H1 (cell line): Measurements from ENCODE around the gene MMP11. TPM values are rescaled to one million over a fixed set of nuclear protein-coding genes. Genes with fewer than 3 reads are reported as not detected.
A peak's percentile ranks its signal among the peaks of the same experiment; 100 is the strongest.

Source experiments
- CTCF ChIA-PET: fragments of 300-600 bp; sonication (Branson Sonifier 250); formaldehyde crosslinking; loops from one replicate; lab custom pipeline; 2021; ENCODE audit not compliant: partially characterized antibody; lab: Charles Lee
- POLR2A ChIA-PET: fragments of 300-600 bp; sonication (Branson Sonifier 250); formaldehyde crosslinking; loops from one replicate; lab custom pipeline; 2021; ENCODE audit warnings: inconsistent platforms; ENCODE audit not compliant: partially characterized antibody; lab: Charles Lee
- DNase-seq, 2 experiments: peaks; one replicate each; pipeline versions ENCODE4 v3.0.0 to v3.0.0-alpha.2; 2010 to 2022; ENCODE audit warnings: low spot score in 2 of 2, low read depth in 1 of 2, mixed read lengths in 1 of 2
- FAIRE-seq: peaks from 2 replicates; lab custom pipeline; 2011; peaks lifted over from hg19 to GRCh38; lab: Jason Lieb, UNC
- H2AFZ ChIP-seq: 2 replicates; pipeline ENCODE4 v1.8.1; 2012; ENCODE audit warnings: low read length, inconsistent platforms
- H2AK5ac ChIP-seq: 2 replicates; pipeline ENCODE4 v1.6.1; 2013; ENCODE audit warnings: low read depth, low read length
- H2BK120ac ChIP-seq: replicated peaks from 2 replicates; pipeline ENCODE3; 2013; ENCODE audit warnings: low read depth, low read length, inconsistent platforms
- H2BK12ac ChIP-seq: 2 replicates; pipeline ENCODE4 v1.6.1; 2013; ENCODE audit warnings: low read depth, low read length
- H2BK15ac ChIP-seq: 2 replicates; pipeline ENCODE4 v1.6.1; 2013; ENCODE audit warnings: low read length
- H2BK20ac ChIP-seq: 2 replicates; pipeline ENCODE4 v1.6.1; 2013; ENCODE audit warnings: low read length
- H2BK5ac ChIP-seq: 2 replicates; pipeline ENCODE4 v1.6.1; 2013; ENCODE audit warnings: low read depth, low read length
- H3K14ac ChIP-seq: 2 replicates; pipeline ENCODE4 v1.6.1; 2013; ENCODE audit warnings: inconsistent platforms; ENCODE audit not compliant: insufficient read length
- H3K18ac ChIP-seq: 2 replicates; pipeline ENCODE4 v1.6.1; 2013; ENCODE audit warnings: low read length; ENCODE audit errors: extremely low read depth
- H3K23ac ChIP-seq: 2 replicates; pipeline ENCODE4 v1.6.1; 2013; ENCODE audit warnings: inconsistent platforms; ENCODE audit not compliant: insufficient read length
- H3K23me2 ChIP-seq: 2 replicates; pipeline ENCODE4 v1.6.1; 2013; ENCODE audit warnings: low read depth, low read length
- H3K27ac ChIP-seq: 2 replicates; pipeline ENCODE4 v1.6.1; 2011; ENCODE audit warnings: low read depth, low read length, inconsistent platforms
- H3K27me3 ChIP-seq, 4 experiments: replicated peaks in 1 of 4; 1 replicate in 1 of 4; 2 replicates in 3 of 4; pipeline versions ENCODE4 v1.6.1 to v1.8.1; 2011 to 2013; ENCODE audit warnings: low read length in 3 of 4, mild to moderate bottlenecking in 3 of 4, inconsistent platforms in 2 of 4, mixed read lengths in 2 of 4, moderate library complexity in 1 of 4; ENCODE audit not compliant: control insufficient read depth in 3 of 4, insufficient read depth in 3 of 4; ENCODE audit errors: extremely low read depth in 1 of 4
- H3K36me3 ChIP-seq, 4 experiments: 2 replicates each; pipeline versions ENCODE4 v1.6.1 to v1.8.1; 2011 to 2013; ENCODE audit warnings: mild to moderate bottlenecking in 4 of 4, low read length in 3 of 4, moderate library complexity in 2 of 4, control low read depth in 1 of 4, inconsistent platforms in 1 of 4; ENCODE audit not compliant: insufficient read depth in 4 of 4, control insufficient read depth in 2 of 4
- H3K4ac ChIP-seq: replicated peaks from 2 replicates; pipeline ENCODE3; 2013; ENCODE audit warnings: low read length, low read depth, mixed read lengths, inconsistent platforms; ENCODE audit not compliant: insufficient read length
- H3K4me1 ChIP-seq, 4 experiments: replicated peaks in 1 of 4; 1 replicate in 1 of 4; 2 replicates in 3 of 4; pipeline versions ENCODE4 v1.6.1 to v1.8.1; 2011 to 2013; ENCODE audit warnings: low read length in 3 of 4, inconsistent platforms in 2 of 4, mixed read lengths in 1 of 4; ENCODE audit not compliant: insufficient read depth in 4 of 4, control insufficient read depth in 3 of 4
- H3K4me2 ChIP-seq, 2 experiments: 2 replicates each; pipeline versions ENCODE4 v1.6.1 to v1.8.1; 2011 to 2013; ENCODE audit warnings: low read depth in 2 of 2, low read length in 2 of 2, control low read depth in 1 of 2, inconsistent platforms in 1 of 2, mild to moderate bottlenecking in 1 of 2; ENCODE audit not compliant: insufficient read depth in 1 of 2
- H3K4me3 ChIP-seq, 4 experiments: fragments of 200-600, 300-600 bp in 1 of 4; sonication (generic), shearing (Covaris generic), sonication (Bioruptor Twin) in 1 of 4; 2 replicates each; pipeline versions ENCODE4 v1.5.1 to v1.8.1; 2011 to 2016; ENCODE audit warnings: low read length in 4 of 4, low read depth in 3 of 4, control low read depth in 2 of 4, inconsistent platforms in 2 of 4, mild to moderate bottlenecking in 2 of 4, mixed read lengths in 1 of 4, moderate library complexity in 1 of 4; ENCODE audit not compliant: insufficient read depth in 2 of 4; ENCODE audit errors: extremely low read depth in 1 of 4
- H3K56ac ChIP-seq: replicated peaks from 2 replicates; pipeline ENCODE3; 2013; ENCODE audit warnings: low read depth, mild to moderate bottlenecking, mixed read lengths, low read length, inconsistent platforms; ENCODE audit not compliant: insufficient read length
- H3K79me1 ChIP-seq: 2 replicates; pipeline ENCODE4 v1.6.1; 2013; ENCODE audit warnings: low read depth, low read length, control low read depth
- H3K79me2 ChIP-seq, 2 experiments: 2 replicates each; pipeline versions ENCODE4 v1.6.1 to v1.8.1; 2012 to 2013; ENCODE audit warnings: low read length in 2 of 2, mild to moderate bottlenecking in 2 of 2, inconsistent platforms in 1 of 2; ENCODE audit not compliant: insufficient read depth in 2 of 2, control insufficient read depth in 1 of 2
- H3K9ac ChIP-seq, 4 experiments: replicated peaks in 1 of 4; 1 replicate in 1 of 4; 2 replicates in 3 of 4; pipeline versions ENCODE4 v1.6.1 to v1.8.1; 2011 to 2013; ENCODE audit warnings: low read depth in 3 of 4, low read length in 3 of 4, control low read depth in 2 of 4, mild to moderate bottlenecking in 2 of 4, moderate library complexity in 2 of 4, inconsistent platforms in 1 of 4; ENCODE audit errors: extremely low read depth in 1 of 4
- H3K9me3 ChIP-seq, 2 experiments: 2 replicates each; pipeline versions ENCODE4 v1.6.1 to v1.8.1; 2012 to 2013; ENCODE audit warnings: mild to moderate bottlenecking in 2 of 2, moderate library complexity in 2 of 2, control low read depth in 1 of 2, inconsistent platforms in 1 of 2, low read depth in 1 of 2, low read length in 1 of 2, mixed read lengths in 1 of 2; ENCODE audit not compliant: insufficient read depth in 2 of 2
- H4K20me1 ChIP-seq, 2 experiments: replicated peaks in 1 of 2; 2 replicates each; pipeline versions ENCODE3 to v1.8.1; 2011 to 2013; ENCODE audit warnings: inconsistent platforms in 2 of 2, low read length in 2 of 2, mild to moderate bottlenecking in 1 of 2; ENCODE audit not compliant: insufficient read depth in 2 of 2, control insufficient read depth in 1 of 2
- H4K5ac ChIP-seq: 2 replicates; pipeline ENCODE4 v1.6.1; 2013; ENCODE audit warnings: low read length, low read depth, mixed read lengths, inconsistent platforms; ENCODE audit not compliant: insufficient read length
- H4K8ac ChIP-seq: 2 replicates; pipeline ENCODE4 v1.8.0; 2013; ENCODE audit warnings: mild to moderate bottlenecking, moderate library complexity, low read length, inconsistent platforms; ENCODE audit not compliant: insufficient read depth; ENCODE audit errors: extremely low read depth
- H4K91ac ChIP-seq: replicated peaks from 2 replicates; pipeline ENCODE3; 2013; ENCODE audit warnings: low read length, mixed read lengths, inconsistent platforms; ENCODE audit not compliant: insufficient read length
- ASH2L ChIP-seq: fragments of 200-600, 300-600 bp; sonication (generic); IDR thresholded peaks from one replicate; pipeline ENCODE4 v1.7.1; 2017; ENCODE audit warnings: low read length
- BACH1 ChIP-seq: IDR thresholded peaks from 2 replicates; pipeline ENCODE4 v1.6.1; 2012; ENCODE audit warnings: low read length, improper control_type of control experiment
- CREB1 ChIP-seq: IDR thresholded peaks from 2 replicates; pipeline ENCODE4 v1.6.1; 2012; ENCODE audit warnings: inconsistent platforms
- GTF2F1 ChIP-seq: IDR thresholded peaks from 2 replicates; pipeline ENCODE4 v1.6.1; 2012; ENCODE audit warnings: low read depth, low read length, improper control_type of control experiment, borderline replicate concordance
- KDM1A ChIP-seq: fragments of 200-600, 300-600 bp; sonication (generic); IDR thresholded peaks from 2 replicates; pipeline ENCODE4 v1.7.1; 2016; ENCODE audit warnings: mild to moderate bottlenecking, low read length, borderline replicate concordance
- MAX ChIP-seq: IDR thresholded peaks from 2 replicates; pipeline ENCODE4 v1.6.1; 2012; ENCODE audit warnings: inconsistent platforms
- TAF7 ChIP-seq: optimal IDR thresholded peaks from 2 replicates; pipeline ENCODE3; 2011; ENCODE audit warnings: low read depth, mild to moderate bottlenecking, inconsistent platforms, low read length, moderate library complexity, borderline replicate concordance
- TCF12 ChIP-seq: IDR thresholded peaks from 2 replicates; pipeline ENCODE4 v1.6.1; 2011; ENCODE audit warnings: low read depth, mild to moderate bottlenecking, low read length
- WGBS, 2 experiments: shearing (Covaris generic) in 1 of 2; methylation state at CpG; one replicate each; pipeline versions ENCODE4 v1.1.6 to v1.1.7; 2013 to 2015; ENCODE audit warnings: low lambda C conversion rate in 2 of 2, mixed read lengths in 2 of 2, inconsistent platforms in 1 of 2, low coverage in 1 of 2, missing lambda C conversion rate in 1 of 2; ENCODE audit not compliant: insufficient replicate concordance in 2 of 2, insufficient coverage in 1 of 2, insufficient read length in 1 of 2; ENCODE audit errors: extremely low coverage in 1 of 2, missing lambda C conversion rate in 1 of 2; 5-methylcytosine and 5-hydroxymethylcytosine counted together
- long read RNA-seq, 2 experiments: library from RNA in 1 of 2; library from capped mRNA in 1 of 2; stranded (forward); transcript quantifications; one replicate each; pipeline ENCODE4 v2.0.0, GENCODE V29; 2021; ENCODE audit warnings: inconsistent platforms in 1 of 2
- polyA minus RNA-seq, 3 experiments: library from RNA; depleted of rRNA, polyadenylated mRNA; stranded (reverse); fragments of >200 nt; gene quantifications; 1 replicate in 2 of 3; 2 replicates in 1 of 3; pipeline ENCODE4 v1.2.3, GENCODE V29; 2011
- polyA plus RNA-seq, 7 experiments: library from polyadenylated mRNA; depleted of rRNA in 3 of 7; stranded (reverse) in 5 of 7; unstranded in 2 of 7; fragments of >200 nt in 5 of 7; fragments of 200-250 nt in 2 of 7; gene quantifications; 1 replicate in 5 of 7; 2 replicates in 1 of 7; 4 replicates in 1 of 7; pipeline versions ENCODE4 v1.2.1 to v1.2.3, GENCODE V29; 2011 to 2013; ENCODE audit warnings: missing spikeins in 2 of 7, mixed read lengths in 2 of 7
- total RNA-seq: library from RNA; stranded (reverse); fragmentation: NEBNext Ultra II Directional; extraction: Animal tissue kit (Norgen Biotek cat#: 25700); gene quantifications from 2 replicates; pipeline ENCODE4 v1.2.1, GENCODE V29; 2021

Gene MMP11
- total RNA-seq (9.6 and 10.2 TPM in 2 replicates), polyA plus RNA-seq (2011; rRNA removed) (18.3 and 29.7 TPM in 2 replicates), polyA minus RNA-seq (2011; rRNA and poly(A)+ RNA removed) (11.1 and 12.8 TPM in 2 replicates)
- 18.5 TPM for polyA plus RNA-seq (2011; cell fraction: cytosol; rRNA removed)
- polyA plus RNA-seq (2011; cell fraction: nucleus; rRNA removed): 34.3 TPM
- 5.6 to 13.4 TPM (median 10.3 TPM) in 4 replicates for polyA plus RNA-seq (2012, experiment 1 of 2)
- polyA plus RNA-seq (2012, experiment 2 of 2): 9.7 TPM
- 7.1 TPM for polyA plus RNA-seq (2013, experiment 1 of 2)
- polyA plus RNA-seq (2013, experiment 2 of 2): 7.1 TPM
- 6.0 TPM for polyA minus RNA-seq (2011; cell fraction: cytosol; rRNA and poly(A)+ RNA removed)
- polyA minus RNA-seq (2011; cell fraction: nucleus; rRNA and poly(A)+ RNA removed): 9.4 TPM
- long read RNA-seq, experiment 1, partial matches to known transcripts: 2 of 5 reads
- long read RNA-seq, experiment 1, other reads (novel, unspliced or antisense): 0 of 5 reads
- long read RNA-seq, experiment 2, partial matches to known transcripts: 0 of 1 reads
- long read RNA-seq, experiment 2, other reads (novel, unspliced or antisense): 1 of 1 reads

GRCh38 chr22:23772649-23773473 lies at the start of gene MMP11:
MMP11 (plus strand) TSS chr22:23772849; CDS start chr22:23772871, 22 bp downstream.
- Histone ChIP-seq H3K9me3 (no peaks in the 10 kb centered on the region), H3K4me3 (peak within 1 kb of the TSS; percentile 43 to 71 (median 52)), H3K27ac (no peak within 1 kb of the TSS), H2AFZ (peak within 1 kb of the TSS; percentile 92; the same call in 1 of the 2 replicates), H3K36me3 (no peaks in the 10 kb centered on the region), H4K91ac (peak within 1 kb of the TSS; percentile 96), H2AK5ac (no peak within 1 kb of the TSS; the same call in 1 of the 2 replicates), H2BK20ac (no peak within 1 kb of the TSS; the same call in 1 of the 2 replicates), H3K4me2 (peak within 1 kb of the TSS; percentile 67 to 99), H3K27me3 (peaks cover 0 to 30% (median 20%) of the 10 kb centered on the region in 4 experiments; a peak in 6 of 7 replicates), H4K5ac (peak within 1 kb of the TSS; percentile 70), H3K18ac (peak within 1 kb of the TSS; percentile 62; the same call in 1 of the 2 replicates), H3K9ac (peak within 1 kb of the TSS in 3 of 4 experiments; percentile 2 to 78 (median 39); a peak in 3 of 7 replicates), H3K56ac (peak within 1 kb of the TSS; percentile 64), H2BK12ac (peak within 1 kb of the TSS; percentile 90), H2BK5ac (peak within 1 kb of the TSS; percentile 40; the same call in 1 of the 2 replicates), H4K20me1 (peaks cover 0 to 7% of the 10 kb centered on the region in 2 experiments), H3K4ac (peak within 1 kb of the TSS; percentile 99), H3K23ac (no peak within 1 kb of the TSS), H2BK120ac (no peak within 1 kb of the TSS), H3K23me2 (peaks cover 14% of the 10 kb centered on the region; the same call in 1 of the 2 replicates), H3K79me2 (no peaks in the 10 kb centered on the region), H2BK15ac (peak within 1 kb of the TSS; percentile 83; the same call in 1 of the 2 replicates), H3K14ac (no peak within 1 kb of the TSS), H3K79me1 (no peaks in the 10 kb centered on the region), H3K4me1 (peaks cover 0 to 14% (median 9%) of the 10 kb centered on the region in 4 experiments; a peak in 3 of 7 replicates), H4K8ac (peak within 1 kb of the TSS; percentile 89; the same call in 1 of the 2 replicates)
- FAIRE-seq (no peak), DNase-seq (peak in 1 of 2 experiments; percentile 81)
- ChIA-PET CTCF (interaction anchor here (5.6 to 9.6 kb wide), 3 partner anchors 15 to 77 kb away, joined by 42 to 73 read pairs (median 47); partner anchors contain the start of gene SMARCB1), POLR2A (interaction anchor here (0.9 to 5.7 kb wide), 6 partner anchors 9 to 122 kb away, joined by 4 to 45 read pairs (median 4); partner anchors contain the start of genes MIF, SLC2A11 and SMARCB1)
- WGBS, 2 experiments: 4% methylated on average over 45 of the region's 79 CpGs; no CpG with 5 or more reads in 1 of the 2 experiments
- TF ChIP-seq CREB1: no peak
- TF ChIP-seq ASH2L: peak; percentile 41
- no peak for TF ChIP-seq KDM1A
- TF ChIP-seq BACH1: peak; percentile 32; the same call in 1 of the 2 replicates
- no peak for TF ChIP-seq GTF2F1
- 0 out of 2 replicates have a peak, but pooled peaks have one; percentile 7 for TF ChIP-seq TCF12
- no peak for TF ChIP-seq TAF7
- 0 out of 2 replicates have a peak, but pooled peaks have one; percentile 13 for TF ChIP-seq MAX
